CD4-positive, alpha-beta T cell (primary cell): ENCODE results near the gene CCN5. TPM values are rescaled to one million over a fixed set of nuclear protein-coding genes. Genes with fewer than 3 reads are reported as not detected.

Experiments used
- ATAC-seq: fragments of 200-7000 bp; cut with Tn5 transposase; one replicate; pipeline ENCODE4 v1.10.0; 2022; ENCODE audit warnings: mild to moderate bottlenecking; ENCODE audit not compliant: poor library complexity
- CTCF ChIA-PET: fragments of 350-600 bp; sonication (Branson Sonifier 250); formaldehyde crosslinking; loops from one replicate; lab custom pipeline; 2021; ENCODE audit warnings: antibody characterized with exemption, inconsistent platforms; lab: Charles Lee
- POLR2A ChIA-PET: fragments of 350-600 bp; sonication (Branson Sonifier 250); formaldehyde crosslinking; loops from one replicate; lab custom pipeline; 2021; ENCODE audit warnings: antibody characterized with exemption, inconsistent platforms; lab: Charles Lee
- DNase-seq, 14 experiments: peaks; one replicate each; pipeline ENCODE4 v3.0.0-alpha.2; 2013 to 2020; ENCODE audit warnings: mixed read lengths in 2 of 14
- H3K27ac ChIP-seq, 2 donors: one replicate each; pipeline versions ENCODE4 v1.5.1 to v1.7.0; 2013; ENCODE audit warnings: low read length in 2 of 2, low read depth in 1 of 2, mild to moderate bottlenecking in 1 of 2
- H3K27me3 ChIP-seq, 2 experiments: 1 replicate in 1 of 2; 2 replicates in 1 of 2; pipeline versions ENCODE4 v1.6.1 to v1.7.0; 2013; ENCODE audit warnings: low read length in 2 of 2, control low read depth in 1 of 2, mild to moderate bottlenecking in 1 of 2, moderate library complexity in 1 of 2; ENCODE audit not compliant: insufficient read depth in 2 of 2, control insufficient read depth in 1 of 2
- H3K36me3 ChIP-seq: one replicate; pipeline ENCODE4 v1.6.1; 2013; ENCODE audit warnings: low read length, control low read depth; ENCODE audit not compliant: insufficient read depth
- H3K4me1 ChIP-seq: one replicate; pipeline ENCODE4 v1.6.1; 2013; ENCODE audit warnings: low read length, control low read depth; ENCODE audit not compliant: insufficient read depth
- H3K4me3 ChIP-seq: one replicate; pipeline ENCODE4 v1.5.1; 2013; ENCODE audit warnings: mild to moderate bottlenecking, low read length, moderate library complexity
- H3K9me3 ChIP-seq, 2 experiments: 1 replicate in 1 of 2; 2 replicates in 1 of 2; pipeline versions ENCODE4 v1.6.1 to v1.7.0; 2013; ENCODE audit warnings: low read length in 2 of 2, mild to moderate bottlenecking in 2 of 2, control low read depth in 1 of 2, moderate library complexity in 1 of 2; ENCODE audit not compliant: control insufficient read depth in 1 of 2, insufficient read depth in 1 of 2
- H3K27ac Mint-ChIP-seq: one replicate; pipeline ENCODE4 v1.8.0; 2020; ENCODE audit warnings: mixed read lengths
- H3K27me3 Mint-ChIP-seq: one replicate; pipeline ENCODE4 v1.8.0; 2021; ENCODE audit warnings: mixed read lengths
- H3K36me3 Mint-ChIP-seq: one replicate; pipeline ENCODE4 v1.8.0; 2021; ENCODE audit warnings: low read depth, mixed read lengths
- H3K4me1 Mint-ChIP-seq: one replicate; pipeline ENCODE4 v1.8.0; 2021; ENCODE audit warnings: low read depth, mixed read lengths
- H3K4me3 Mint-ChIP-seq: one replicate; pipeline ENCODE4 v1.8.0; 2020; ENCODE audit warnings: mild to moderate bottlenecking, mixed read lengths
- H3K9me3 Mint-ChIP-seq: one replicate; pipeline ENCODE4 v1.8.0; 2020; ENCODE audit warnings: mixed read lengths
- CTCF ChIP-seq: fragments of 200-600 bp; IDR thresholded peaks from one replicate; pipeline ENCODE4 v1.8.0; 2022; ENCODE audit warnings: antibody characterized with exemption, mild to moderate bottlenecking
- intact Hi-C, 2 experiments: fragments of 100-400 bp; cut with DNase I in 1 of 2; cut with micrococcal nuclease in 1 of 2; formaldehyde crosslinking; loops; one replicate each; pipeline versions ENCODE4 v1.15.1 to v1.9.0; 2023 to 2025; cut with DNase I, micrococcal nuclease
- total RNA-seq, 174 experiments: library from RNA in 2 of 174; stranded (reverse) in 2 of 174; gene quantifications; one replicate each; pipeline ENCODE4 v1.2.3 and lab custom pipeline; 2021 to 2026

CCN5 gene
- total RNA-seq, 2 experiments from 2014 or later = not detected

GRCh38 chr20:44717986-44718385, 2.8 kb downstream of the CCN5 start:
- intact Hi-C loops = no loop called here
- DNase-seq (no peak), ATAC-seq (no peak)
- Histone ChIP-seq H3K27me3 (no peaks in the 10 kb centered on the region), H3K4me3 (no peak overlapping the region), H3K9me3 (no peaks in the 10 kb centered on the region), H3K27ac (no peak overlapping the region), H3K36me3 (no peaks in the 10 kb centered on the region), H3K4me1 (peaks cover 6% of the 10 kb centered on the region)
- TF ChIP-seq CTCF = no peak
- Mint-ChIP-seq H3K27me3 (no peaks in the 10 kb centered on the region), H3K36me3 (no peaks in the 10 kb centered on the region), H3K4me3 (no peak overlapping the region), H3K9me3 (no peaks in the 10 kb centered on the region), H3K4me1 (no peaks in the 10 kb centered on the region), H3K27ac (no peak overlapping the region)
- ChIA-PET POLR2A (no interaction called here), CTCF (no interaction called here)

- Mint-ChIP-seq H3K4me3 (no peak overlapping the region), H3K27me3 (no peaks in the 10 kb centered on the region), H3K9me3 (no peaks in the 10 kb centered on the region), H3K36me3 (no peaks in the 10 kb centered on the region), H3K27ac (no peak overlapping the region), H3K4me1 (no peaks in the 10 kb centered on the region)
- Histone ChIP-seq H3K27ac (no peak overlapping the region), H3K9me3 (no peaks in the 10 kb centered on the region), H3K36me3 (no peaks in the 10 kb centered on the region), H3K27me3 (no peaks in the 10 kb centered on the region), H3K4me1 (peaks cover under 1% of the 10 kb centered on the region), H3K4me3 (no peak overlapping the region)
- intact Hi-C loops = loop anchor here in 1 of 2 experiments (5.0 kb wide), 1 partner anchor 847 kb away; no protein-coding TSS in a partner anchor
- no peak for ATAC-seq
- DNase-seq = no peak
- POLR2A ChIA-PET = no interaction called here
- no peak for TF ChIP-seq CTCF
- CTCF ChIA-PET = no interaction called here
These were observed 4.7 kb downstream of the CCN5 start for GRCh38 chr20:44719841-44720240.

- POLR2A ChIA-PET = no interaction called here
These were observed 5.4 kb downstream of the CCN5 start for GRCh38 chr20:44720621-44720996.

More at GRCh38 chr20:44720621-44720996, 5.4 kb downstream of the CCN5 start:
- H3K27ac ChIP-seq = no peak overlapping the region
- CTCF ChIA-PET = no interaction called here
- intact Hi-C loops = loop anchor here in 1 of 2 experiments (5.0 kb wide), 1 partner anchor 847 kb away; no protein-coding TSS in a partner anchor
- H3K9me3 ChIP-seq = no peaks in the 10 kb centered on the region
- no peaks in the 10 kb centered on the region for H3K36me3 ChIP-seq
- Mint-ChIP-seq H3K36me3 (no peaks in the 10 kb centered on the region), H3K4me3 (no peak overlapping the region), H3K27ac (no peak overlapping the region), H3K4me1 (no peaks in the 10 kb centered on the region), H3K27me3 (no peaks in the 10 kb centered on the region), H3K9me3 (no peaks in the 10 kb centered on the region)
- no peak for DNase-seq
- no peak overlapping the region for H3K4me3 ChIP-seq
- TF ChIP-seq CTCF = no peak
- no peaks in the 10 kb centered on the region for H3K27me3 ChIP-seq
- ATAC-seq = no peak
- H3K4me1 ChIP-seq = no peaks in the 10 kb centered on the region
